GM21390 (cell line): Measurements from ENCODE around the gene PGLYRP2.
A peak's percentile ranks its signal among the peaks of the same experiment; 100 is the strongest.

Experiments used
- ATAC-seq: cut with Tn5 transposase; IDR thresholded peaks from one replicate; pipeline ENCODE4 v1.9.1; 2021; ENCODE audit not compliant: unreplicated experiment

The PGLYRP2 gene

GRCh38 chr19:15442142-15442920 lies 37.0 kb downstream of the PGLYRP2 start:
- no peak for ATAC-seq

GRCh38 chr19:15441317-15441716 lies 38.0 kb downstream of the PGLYRP2 start:
- ATAC-seq = no peak

GRCh38 chr19:15439821-15440641 lies 39.3 kb downstream of the PGLYRP2 start:
- ATAC-seq = no peak

GRCh38 chr19:15439078-15439799 lies 40.1 kb downstream of the PGLYRP2 start:
- ATAC-seq = no peak

- ATAC-seq = no peak
These were observed 40.7 kb downstream of the PGLYRP2 start for GRCh38 chr19:15438577-15438976.

- ATAC-seq = no peak
These were observed 41.2 kb downstream of the PGLYRP2 start for GRCh38 chr19:15438124-15438496.

GRCh38 chr19:15437355-15438123 lies 41.8 kb downstream of the PGLYRP2 start:
- ATAC-seq = no peak

GRCh38 chr19:15436826-15437110 lies 42.5 kb downstream of the PGLYRP2 start:
- ATAC-seq = no peak

- ATAC-seq = no peak
These were observed 43.1 kb downstream of the PGLYRP2 start for GRCh38 chr19:15436012-15436825.

GRCh38 chr19:15433519-15434069 lies 45.7 kb downstream of the PGLYRP2 start:
- ATAC-seq = no peak

GRCh38 chr19:15432629-15433518 lies 46.4 kb downstream of the PGLYRP2 start:
- peak; percentile 66 for ATAC-seq

GRCh38 chr19:15432018-15432494 lies 47.2 kb downstream of the PGLYRP2 start:
- no peak for ATAC-seq

GRCh38 chr19:15431396-15432017 lies 47.8 kb downstream of the PGLYRP2 start:
- no peak for ATAC-seq

- no peak for ATAC-seq
These were observed 48.7 kb downstream of the PGLYRP2 start for GRCh38 chr19:15430526-15431120.

- ATAC-seq = no peak
These were observed 49.4 kb downstream of the PGLYRP2 start for GRCh38 chr19:15429825-15430467.

- no peak for ATAC-seq
These were observed 50.1 kb downstream of the PGLYRP2 start for GRCh38 chr19:15428956-15429824.
